IgD-negative memory B cell (primary cell): Measurements from ENCODE around the gene CLDN9. TPM values are rescaled to one million over a fixed set of nuclear protein-coding genes. Genes with fewer than 3 reads are reported as not detected.

Source experiments
- H3K27ac Mint-ChIP-seq, 3 donors: one replicate each; pipeline ENCODE4 v1.8.0; 2020 to 2022; ENCODE audit warnings: mild to moderate bottlenecking in 3 of 3, mixed read lengths in 3 of 3, moderate library complexity in 1 of 3
- H3K27me3 Mint-ChIP-seq: one replicate; pipeline ENCODE4 v1.8.0; 2021; ENCODE audit warnings: mixed read lengths
- H3K36me3 Mint-ChIP-seq: one replicate; pipeline ENCODE4 v1.8.0; 2020; ENCODE audit warnings: mild to moderate bottlenecking, mixed read lengths
- H3K4me1 Mint-ChIP-seq, 3 donors: one replicate each; pipeline ENCODE4 v1.8.0; 2020 to 2022; ENCODE audit warnings: mixed read lengths in 3 of 3, mild to moderate bottlenecking in 1 of 3
- H3K4me3 Mint-ChIP-seq, 4 donors: one replicate each; pipeline ENCODE4 v1.8.0; 2020 to 2022; ENCODE audit warnings: mild to moderate bottlenecking in 4 of 4, mixed read lengths in 4 of 4, moderate library complexity in 3 of 4
- H3K9me3 Mint-ChIP-seq, 3 donors: one replicate each; pipeline ENCODE4 v1.8.0; 2020 to 2021; ENCODE audit warnings: mixed read lengths in 3 of 3, mild to moderate bottlenecking in 1 of 3
- polyA plus RNA-seq: library from polyadenylated mRNA; unstranded; fragments of 300-500 nt; fragmentation: Illumina TruSeq; gene quantifications from one replicate; pipeline ENCODE4 v1.2.3, GENCODE V29; 2021

The CLDN9 gene
- polyA plus RNA-seq, 1 donor from 2014 or later: not detected

DNA sequence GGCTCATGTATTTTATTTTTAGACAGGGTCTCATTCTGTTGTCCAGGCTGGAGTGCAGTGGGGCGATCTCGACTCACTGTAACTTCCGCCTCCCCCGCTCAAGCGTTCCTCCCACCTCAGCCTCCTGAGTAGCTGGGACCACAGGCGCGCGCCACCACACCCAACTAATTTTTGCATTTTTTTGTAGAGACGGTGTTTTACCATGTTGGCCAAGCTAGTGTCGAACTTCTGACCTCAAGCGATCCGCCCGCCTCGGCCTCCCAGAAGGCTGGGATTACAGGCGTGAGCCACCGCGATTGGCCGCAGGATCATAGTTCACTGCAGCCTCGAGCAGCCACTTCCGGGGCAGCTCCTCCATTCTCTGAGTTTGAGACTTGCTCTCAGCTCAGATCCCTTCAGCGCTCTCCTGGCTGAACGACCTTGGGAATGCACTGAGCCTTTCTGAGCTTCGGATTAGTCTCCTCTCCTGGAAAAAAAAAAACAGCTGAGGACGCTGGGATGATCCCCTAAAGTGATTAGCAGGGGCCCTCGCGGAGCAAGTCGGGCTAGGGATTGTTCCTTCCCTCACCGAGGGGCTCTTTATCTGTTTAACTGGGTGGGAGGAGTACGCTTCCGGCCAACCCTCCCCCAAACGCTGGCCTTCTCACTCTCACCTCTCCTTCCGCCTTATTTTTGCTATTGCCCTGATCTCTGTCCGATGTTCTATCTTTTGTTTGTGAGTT is 31.4 kb upstream of the CLDN9 start:
- Mint-ChIP-seq H3K27ac (peak overlapping the region; percentile 62 to 88 (median 80)), H3K27me3 (no peaks in the 10 kb centered on the region), H3K9me3 (no peaks in the 10 kb centered on the region)

GRCh38 chr16:2981899-2982250 is 30.8 kb upstream of the CLDN9 start:
- Mint-ChIP-seq H3K27ac (peak overlapping the region in 2 of 3 donors; percentile 62 to 88), H3K36me3 (no peaks in the 10 kb centered on the region), H3K4me1 (peaks cover 0 to 17% (median 8%) of the 10 kb centered on the region in 3 donors), H3K27me3 (no peaks in the 10 kb centered on the region), H3K9me3 (no peaks in the 10 kb centered on the region), H3K4me3 (peak overlapping the region; percentile 51 to 89 (median 69))

More for the DNA sequence above, 31.4 kb upstream of the CLDN9 start:
- Mint-ChIP-seq H3K36me3 (no peaks in the 10 kb centered on the region), H3K4me3 (peak overlapping the region; percentile 66 to 92 (median 86)), H3K4me1 (peaks cover 0 to 17% (median 8%) of the 10 kb centered on the region in 3 donors)

GRCh38 chr16:2982402-2982801 is 30.3 kb upstream of the CLDN9 start:
- no peaks in the 10 kb centered on the region for H3K27me3 Mint-ChIP-seq
- H3K9me3 Mint-ChIP-seq: no peaks in the 10 kb centered on the region
- peaks cover 0 to 17% (median 8%) of the 10 kb centered on the region in 3 donors for H3K4me1 Mint-ChIP-seq
- no peaks in the 10 kb centered on the region for H3K36me3 Mint-ChIP-seq
- H3K4me3 Mint-ChIP-seq: peak overlapping the region in 3 of 4 donors; percentile 51 to 66 (median 63)
- H3K27ac Mint-ChIP-seq: peak overlapping the region in 1 of 3 donors; percentile 13

DNA sequence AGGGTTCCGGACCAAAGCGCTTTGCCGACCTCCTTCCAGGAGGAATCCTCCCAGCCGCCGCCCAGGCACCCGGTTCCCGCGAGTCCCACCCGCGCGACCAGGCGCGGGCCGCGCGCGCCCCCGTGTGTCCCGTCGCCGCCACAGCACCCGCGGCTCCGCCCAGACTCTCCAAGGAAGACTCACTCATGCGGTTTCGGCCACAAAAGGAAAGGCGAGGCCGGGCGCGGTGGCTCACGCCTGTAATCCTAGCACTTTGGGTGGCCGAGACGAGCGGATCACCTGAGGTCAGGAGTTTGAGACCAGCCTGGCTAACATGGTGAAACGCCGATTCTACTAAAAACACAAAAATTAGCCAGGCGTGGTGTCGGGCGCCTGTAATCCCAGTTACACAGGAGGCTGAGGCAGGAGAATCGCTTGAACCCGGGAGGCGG is 29.0 kb upstream of the CLDN9 start:
- no peaks in the 10 kb centered on the region for H3K27me3 Mint-ChIP-seq
- H3K9me3 Mint-ChIP-seq: no peaks in the 10 kb centered on the region
- H3K36me3 Mint-ChIP-seq: no peaks in the 10 kb centered on the region
- H3K4me3 Mint-ChIP-seq: peak overlapping the region; percentile 34 to 82 (median 54)
- H3K4me1 Mint-ChIP-seq: peaks cover 0 to 17% (median 8%) of the 10 kb centered on the region in 3 donors
- no peak overlapping the region for H3K27ac Mint-ChIP-seq

- Mint-ChIP-seq H3K27ac (no peak overlapping the region), H3K36me3 (no peaks in the 10 kb centered on the region), H3K9me3 (no peaks in the 10 kb centered on the region), H3K4me3 (no peak overlapping the region), H3K27me3 (no peaks in the 10 kb centered on the region), H3K4me1 (peaks cover 0 to 16% (median 8%) of the 10 kb centered on the region in 3 donors)
Observed at GRCh38 chr16:2985462-2985861, 27.3 kb upstream of the CLDN9 start.

DNA sequence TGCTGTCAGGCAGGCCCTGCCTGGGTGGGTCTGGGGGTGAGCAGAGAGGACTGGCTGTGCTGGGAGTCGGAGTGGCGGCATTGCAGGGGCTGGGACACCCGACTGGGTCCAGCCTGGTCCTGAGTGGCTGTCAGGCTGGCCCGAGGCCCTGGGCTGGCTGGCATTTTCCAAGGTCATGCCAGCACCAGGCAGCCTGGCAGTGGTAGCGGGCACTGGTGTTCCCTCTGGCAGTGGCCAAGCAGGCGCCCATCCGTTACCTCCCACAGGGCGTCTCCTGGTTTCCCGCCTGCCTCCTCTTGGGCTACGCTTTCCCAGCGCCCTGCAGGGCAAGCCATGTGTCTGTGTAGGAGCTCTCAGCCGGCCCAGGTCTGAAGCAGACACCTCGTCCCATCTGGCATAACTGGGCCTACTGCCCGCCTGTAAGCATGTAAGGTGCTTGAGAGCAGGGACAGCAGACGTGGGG is 26.8 kb upstream of the CLDN9 start:
- no peaks in the 10 kb centered on the region for H3K36me3 Mint-ChIP-seq

GRCh38 chr16:2986623-2987188 is 26.0 kb upstream of the CLDN9 start:
- peak overlapping the region in 1 of 3 donors; percentile 18 for H3K27ac Mint-ChIP-seq
- H3K27me3 Mint-ChIP-seq: no peaks in the 10 kb centered on the region
- no peaks in the 10 kb centered on the region for H3K36me3 Mint-ChIP-seq
- no peaks in the 10 kb centered on the region for H3K9me3 Mint-ChIP-seq
- H3K4me3 Mint-ChIP-seq: no peak overlapping the region
- H3K4me1 Mint-ChIP-seq: peaks cover 0 to 8% (median 7%) of the 10 kb centered on the region in 3 donors

More for the DNA sequence above, 26.8 kb upstream of the CLDN9 start:
- H3K27me3 Mint-ChIP-seq: no peaks in the 10 kb centered on the region
- H3K4me3 Mint-ChIP-seq: no peak overlapping the region
- H3K27ac Mint-ChIP-seq: no peak overlapping the region
- H3K4me1 Mint-ChIP-seq: peaks cover 0 to 13% (median 8%) of the 10 kb centered on the region in 3 donors
- no peaks in the 10 kb centered on the region for H3K9me3 Mint-ChIP-seq

DNA sequence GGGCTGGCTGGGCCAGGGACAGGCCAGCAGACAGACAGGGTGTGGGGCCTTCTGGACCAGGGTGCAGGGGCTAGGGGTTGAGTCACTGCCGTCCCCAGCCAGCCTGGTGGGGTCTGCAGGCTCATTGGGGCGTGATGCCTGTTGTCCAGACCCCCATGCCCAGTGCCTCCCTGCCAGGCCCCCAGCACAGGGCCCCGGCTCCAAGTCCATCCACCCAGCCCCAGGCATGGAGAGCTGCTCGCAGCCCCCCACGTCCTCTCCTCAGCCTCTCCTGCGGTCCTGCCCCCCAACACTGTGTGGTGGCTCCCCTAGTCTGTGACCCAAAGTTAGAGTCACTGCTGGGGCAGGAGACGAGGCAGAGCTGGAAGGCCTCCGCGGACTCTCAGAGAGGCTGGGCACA is 25.4 kb upstream of the CLDN9 start:
- Mint-ChIP-seq H3K4me1 (peaks cover 0 to 7% (median 7%) of the 10 kb centered on the region in 3 donors), H3K36me3 (no peaks in the 10 kb centered on the region), H3K27me3 (no peaks in the 10 kb centered on the region)

DNA sequence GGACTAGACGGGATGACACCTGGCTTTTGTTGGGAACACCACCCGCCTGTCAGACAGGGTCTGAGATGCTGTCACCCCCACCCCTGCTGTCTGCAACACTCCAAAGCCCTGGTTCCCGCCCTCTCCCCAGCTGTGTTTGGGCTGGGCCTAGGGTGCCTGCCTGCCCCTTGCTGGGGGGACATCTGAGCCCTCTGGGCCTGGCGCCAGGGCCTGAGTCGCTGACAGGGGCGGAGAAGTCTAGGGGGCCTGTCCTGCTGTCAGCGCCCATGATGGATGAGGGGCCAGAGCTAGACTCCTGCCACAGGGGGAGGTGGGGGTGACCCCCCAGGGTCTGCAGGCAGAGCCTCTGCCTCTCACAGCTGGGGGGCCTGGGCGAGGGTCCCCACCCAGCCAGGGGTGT is 24.9 kb upstream of the CLDN9 start:
- Mint-ChIP-seq H3K4me3 (no peak overlapping the region), H3K4me1 (peaks cover 0 to 7% (median 4%) of the 10 kb centered on the region in 3 donors), H3K36me3 (no peaks in the 10 kb centered on the region), H3K27ac (no peak overlapping the region), H3K9me3 (no peaks in the 10 kb centered on the region), H3K27me3 (no peaks in the 10 kb centered on the region)

More for the DNA sequence above, 25.4 kb upstream of the CLDN9 start:
- no peaks in the 10 kb centered on the region for H3K9me3 Mint-ChIP-seq
- no peak overlapping the region for H3K4me3 Mint-ChIP-seq
- no peak overlapping the region for H3K27ac Mint-ChIP-seq

GRCh38 chr16:2988590-2989099 is 24.1 kb upstream of the CLDN9 start:
- Mint-ChIP-seq H3K9me3 (no peaks in the 10 kb centered on the region), H3K4me1 (peaks cover 0 to 4% (median 2%) of the 10 kb centered on the region in 3 donors), H3K27me3 (no peaks in the 10 kb centered on the region), H3K36me3 (no peaks in the 10 kb centered on the region), H3K4me3 (no peak overlapping the region), H3K27ac (no peak overlapping the region)

DNA sequence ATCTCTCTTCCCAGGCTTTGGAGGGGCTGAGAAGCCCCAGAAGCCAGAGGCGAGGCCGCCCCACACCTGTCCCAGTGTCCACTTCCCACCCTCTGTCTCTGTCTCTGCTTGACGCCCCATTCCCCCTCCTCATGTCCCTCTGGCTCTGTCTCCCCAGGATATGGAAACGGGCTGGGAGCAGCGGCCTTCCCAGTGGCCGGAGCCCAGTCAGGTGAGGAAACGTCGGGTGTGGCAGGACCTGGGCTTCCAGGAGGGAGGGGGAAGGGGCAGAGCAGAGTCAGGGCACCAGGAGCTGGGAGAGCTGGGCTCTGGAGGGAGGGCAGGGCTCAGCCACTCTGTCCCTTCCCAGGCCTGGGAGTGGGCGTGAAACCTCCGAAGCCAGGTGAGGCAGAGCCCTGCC is 21.8 kb upstream of the CLDN9 start:
- Mint-ChIP-seq H3K27me3 (no peaks in the 10 kb centered on the region), H3K36me3 (no peaks in the 10 kb centered on the region), H3K9me3 (no peaks in the 10 kb centered on the region), H3K27ac (no peak overlapping the region), H3K4me1 (no peaks in the 10 kb centered on the region), H3K4me3 (no peak overlapping the region)

DNA sequence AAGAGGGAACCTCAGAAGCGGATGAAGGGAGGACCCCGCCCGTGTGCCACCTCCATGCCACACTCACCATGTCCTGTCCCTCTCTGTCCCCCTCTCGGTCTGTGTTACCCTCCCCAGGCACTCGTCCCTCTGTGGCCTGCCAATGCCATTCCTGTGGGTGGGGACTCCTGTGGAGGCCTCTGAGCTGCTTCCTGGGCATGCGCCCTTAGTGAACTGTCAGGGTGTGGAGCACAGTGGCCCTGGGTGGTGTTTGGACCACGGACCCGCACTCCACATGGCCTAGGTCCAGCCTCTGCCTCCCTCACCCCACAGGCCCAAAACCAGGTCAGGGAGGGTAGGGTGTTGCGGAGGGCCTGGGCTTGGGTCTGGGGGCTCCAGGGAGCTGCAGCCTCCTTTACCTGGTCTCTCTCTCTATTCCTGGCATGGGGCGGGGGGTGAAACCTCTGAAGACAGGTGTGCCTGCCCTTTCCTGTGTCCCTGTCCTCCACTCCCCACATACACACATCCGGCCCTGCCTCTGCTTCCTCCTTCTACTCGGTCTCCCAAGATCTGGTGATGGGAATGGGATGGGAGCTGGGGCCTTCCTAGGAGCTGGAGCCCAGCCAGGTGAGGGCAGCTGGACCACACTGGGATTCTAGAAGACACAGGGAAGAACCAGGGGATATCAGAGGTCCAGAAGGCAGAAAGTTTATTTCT is 21.0 kb upstream of the CLDN9 start:
- Mint-ChIP-seq H3K36me3 (no peaks in the 10 kb centered on the region), H3K27me3 (no peaks in the 10 kb centered on the region), H3K27ac (no peak overlapping the region), H3K9me3 (no peaks in the 10 kb centered on the region), H3K4me3 (no peak overlapping the region), H3K4me1 (no peaks in the 10 kb centered on the region)

DNA sequence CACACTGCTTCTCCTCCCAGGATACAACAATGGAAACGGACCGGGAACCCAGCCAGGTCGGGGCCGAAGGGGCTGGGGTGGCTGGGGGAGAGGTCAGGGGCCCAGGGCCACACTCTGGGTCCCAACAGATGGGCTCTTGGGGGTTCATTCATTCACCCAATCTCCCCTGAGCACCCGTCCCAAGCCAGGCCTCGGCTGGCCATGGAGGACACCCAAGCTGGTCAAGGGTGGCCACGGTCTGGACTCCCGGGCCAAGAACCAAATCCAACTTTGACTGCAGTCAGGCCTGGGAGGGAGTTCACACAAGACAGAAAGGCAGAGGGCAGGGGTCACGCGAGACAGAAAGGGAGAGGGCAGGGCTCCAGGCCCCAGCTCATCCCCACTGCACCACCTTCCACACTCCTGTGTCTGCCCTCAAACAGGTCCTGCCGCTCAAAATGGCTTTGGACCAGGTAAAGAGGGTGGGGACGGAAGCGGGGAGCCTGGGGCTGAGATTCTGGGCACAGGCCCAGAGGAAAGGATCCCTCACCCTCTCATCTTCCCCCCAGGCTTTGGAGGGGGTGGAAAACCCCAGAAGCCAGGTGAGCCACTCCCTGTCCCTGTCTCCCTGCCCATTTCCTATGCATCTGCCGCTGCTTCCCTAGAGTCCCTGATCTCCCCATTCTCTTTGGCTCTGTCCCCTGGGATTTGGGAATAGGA is 20.2 kb upstream of the CLDN9 start:
- no peaks in the 10 kb centered on the region for H3K4me1 Mint-ChIP-seq
- H3K27me3 Mint-ChIP-seq: no peaks in the 10 kb centered on the region
- H3K9me3 Mint-ChIP-seq: no peaks in the 10 kb centered on the region
- H3K4me3 Mint-ChIP-seq: peak overlapping the region in 1 of 4 donors; percentile 28
- no peak overlapping the region for H3K27ac Mint-ChIP-seq
- no peaks in the 10 kb centered on the region for H3K36me3 Mint-ChIP-seq

DNA sequence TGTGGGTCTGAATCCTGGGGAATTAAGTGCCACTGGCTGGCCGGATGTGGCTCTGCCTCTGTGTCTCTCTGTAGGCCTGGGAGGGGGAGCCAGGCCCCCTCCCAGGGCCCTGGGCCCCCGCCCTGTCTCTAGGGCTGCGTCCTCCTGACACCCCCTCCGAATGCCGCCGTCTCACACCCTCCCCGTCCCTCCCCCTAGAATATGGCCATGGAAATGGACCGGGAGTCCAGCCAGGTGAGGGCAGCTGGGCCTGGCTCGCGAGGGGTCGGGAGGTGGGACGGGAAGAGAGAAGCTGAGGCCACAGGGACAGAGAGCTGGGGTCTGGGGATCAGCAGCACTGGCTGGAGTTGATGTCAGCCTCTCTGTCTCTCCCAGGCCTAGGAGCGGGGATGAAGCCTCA is 16.4 kb upstream of the CLDN9 start:
- Mint-ChIP-seq H3K27me3 (peaks cover 6% of the 10 kb centered on the region), H3K4me1 (no peaks in the 10 kb centered on the region), H3K4me3 (no peak overlapping the region), H3K36me3 (peaks cover 2% of the 10 kb centered on the region), H3K27ac (no peak overlapping the region), H3K9me3 (no peaks in the 10 kb centered on the region)

- Mint-ChIP-seq H3K4me1 (peaks cover 0 to 5% (median 4%) of the 10 kb centered on the region in 3 donors), H3K27ac (no peak overlapping the region), H3K27me3 (peaks cover 8% of the 10 kb centered on the region), H3K9me3 (no peaks in the 10 kb centered on the region), H3K36me3 (peaks cover 2% of the 10 kb centered on the region), H3K4me3 (no peak overlapping the region)
Observed at GRCh38 chr16:2999929-3000328, 12.8 kb upstream of the CLDN9 start.
